A673 (cell line): ENCODE results near the gene MRC1. TPM values are rescaled to one million over a fixed set of nuclear protein-coding genes. Genes with fewer than 3 reads are reported as not detected.
A peak's percentile ranks its signal among the peaks of the same experiment; 100 is the strongest.

ENCODE experiments used
- BruUV-seq: library from RNA; stranded (reverse); fragments of 400-500 nt; replicated peaks from 2 replicates; lab custom pipeline; 2021; lab: Mats Ljungman, UMichigan
- CTCF ChIA-PET: fragments of 300-600 bp; sonication (Branson Sonifier 250); formaldehyde crosslinking; loops from one replicate; lab custom pipeline; 2022; ENCODE audit warnings: antibody characterized with exemption; lab: Charles Lee
- POLR2A ChIA-PET: fragments of 300-600 bp; sonication (Branson Sonifier 250); formaldehyde crosslinking; loops from one replicate; lab custom pipeline; 2022; ENCODE audit warnings: antibody characterized with exemption; ENCODE audit not compliant: low non-redundant PET; lab: Charles Lee
- DNase-seq: peaks from one replicate; pipeline ENCODE4 v3.0.0-alpha.2; 2015; ENCODE audit warnings: low spot score
- H3K27ac ChIP-seq: fragments of 200-600 bp; sonication (generic); 2 replicates; pipeline ENCODE4 v1.5.1; 2016; ENCODE audit warnings: mixed run types, low read depth, mild to moderate bottlenecking, mixed read lengths, antibody characterized with exemption, low read length; ENCODE audit not compliant: poor library complexity, severe bottlenecking
- H3K27me3 ChIP-seq: fragments of 200-600 bp; sonication (generic); replicated peaks from 2 replicates; pipeline ENCODE4 v1.6.1; 2017; ENCODE audit warnings: mixed run types, low read depth, mild to moderate bottlenecking, mixed read lengths, antibody characterized with exemption, low read length; ENCODE audit not compliant: insufficient read depth, poor library complexity
- H3K36me3 ChIP-seq: fragments of 200-600 bp; sonication (generic); 2 replicates; pipeline ENCODE4 v1.6.1; 2016; ENCODE audit warnings: mixed run types, mild to moderate bottlenecking, mixed read lengths, antibody characterized with exemption, low read length; ENCODE audit not compliant: insufficient read depth, poor library complexity, severe bottlenecking
- H3K4me1 ChIP-seq: fragments of 200-600 bp; sonication (generic); 2 replicates; pipeline ENCODE4 v1.6.1; 2017; ENCODE audit warnings: mixed run types, mild to moderate bottlenecking, mixed read lengths, antibody characterized with exemption, low read length; ENCODE audit not compliant: insufficient read depth, poor library complexity, severe bottlenecking
- H3K4me3 ChIP-seq: fragments of 200-600 bp; sonication (generic); 2 replicates; pipeline ENCODE4 v1.5.1; 2016; ENCODE audit warnings: low read depth, mixed run types, mild to moderate bottlenecking, mixed read lengths, low read length; ENCODE audit not compliant: poor library complexity, severe bottlenecking
- H3K9me3 ChIP-seq: fragments of 200-600 bp; sonication (generic); 2 replicates; pipeline ENCODE4 v1.6.1; 2016; ENCODE audit warnings: mixed run types, low read depth, mild to moderate bottlenecking, mixed read lengths, antibody characterized with exemption, low read length; ENCODE audit not compliant: poor library complexity, severe bottlenecking
- CTCF ChIP-seq: fragments of 300-800, 200-600 bp; sonication (generic); conservative IDR thresholded peaks from 2 replicates; pipeline ENCODE4 v1.5.1; 2017; ENCODE audit warnings: low read depth, mild to moderate bottlenecking, antibody characterized with exemption, low read length, moderate library complexity, mixed read lengths
- EZH2 ChIP-seq: fragments of 200-600 bp; sonication (generic); IDR thresholded peaks from 2 replicates; pipeline ENCODE4 v1.6.1; 2017; ENCODE audit warnings: borderline replicate concordance, low read depth, mild to moderate bottlenecking, mixed read lengths, antibody characterized with exemption, low read length; ENCODE audit not compliant: poor library complexity, severe bottlenecking
- intact Hi-C: fragments of 100-400 bp; cut with micrococcal nuclease; formaldehyde crosslinking; loops from one replicate; pipeline ENCODE4 v1.10.0; 2022; ENCODE audit not compliant: unreplicated experiment
- total RNA-seq: library from RNA; stranded (reverse); gene quantifications from 2 replicates; pipeline ENCODE4 v1.2.3, GENCODE V29; 2021

The MRC1 gene
- total RNA-seq, 1 experiment from 2014 or later: 0.15 TPM

- no peaks in the 10 kb centered on the region for H3K9me3 ChIP-seq
- BruUV-seq: no TSS peak
- POLR2A ChIA-PET: no interaction called here
- H3K27me3 ChIP-seq: no peaks in the 10 kb centered on the region
- no peak overlapping the region for H3K27ac ChIP-seq
- H3K36me3 ChIP-seq: no peaks in the 10 kb centered on the region
- intact Hi-C loops: loop anchor here (10.0 kb wide), 1 partner anchor 474 kb away; no protein-coding TSS in a partner anchor
- CTCF ChIA-PET: no interaction called here
- no peak for DNase-seq
- H3K4me1 ChIP-seq: peaks cover 15% of the 10 kb centered on the region
- TF ChIP-seq CTCF (no peak), EZH2 (no peak)
- H3K4me3 ChIP-seq: no peak overlapping the region
These were observed 31.9 kb downstream of the MRC1 start for GRCh38 chr10:17841050-17841449.

- Histone ChIP-seq H3K27me3 (no peaks in the 10 kb centered on the region), H3K4me1 (peaks cover 13% of the 10 kb centered on the region), H3K4me3 (no peak overlapping the region), H3K9me3 (no peaks in the 10 kb centered on the region), H3K27ac (no peak overlapping the region), H3K36me3 (no peaks in the 10 kb centered on the region)
- intact Hi-C loops: loop anchor here (10.0 kb wide), 1 partner anchor 472 kb away; no protein-coding TSS in a partner anchor
- no peak for TF ChIP-seq CTCF
- TF ChIP-seq EZH2: no peak
- BruUV-seq: no TSS peak
- DNase-seq: no peak
- CTCF ChIA-PET: no interaction called here
- POLR2A ChIA-PET: no interaction called here
These were observed 33.5 kb downstream of the MRC1 start for GRCh38 chr10:17842641-17843040.

- TF ChIP-seq EZH2: no peak
- TF ChIP-seq CTCF: peak; percentile 75
- POLR2A ChIA-PET: interaction anchor here (0.5 to 0.6 kb wide), 3 partner anchors 266 to 553 kb away, joined by 3 to 12 read pairs (median 4); no protein-coding TSS in a partner anchor
- no TSS peak for BruUV-seq
These were observed 38.6 kb downstream of the MRC1 start for GRCh38 chr10:17847585-17848296.

More at GRCh38 chr10:17847585-17848296, 38.6 kb downstream of the MRC1 start:
- no peak overlapping the region for H3K27ac ChIP-seq
- peaks cover 45% of the 10 kb centered on the region for H3K4me1 ChIP-seq
- H3K27me3 ChIP-seq: no peaks in the 10 kb centered on the region
- H3K9me3 ChIP-seq: no peaks in the 10 kb centered on the region
- H3K4me3 ChIP-seq: no peak overlapping the region
- peak; percentile 59 for DNase-seq
- CTCF ChIA-PET: interaction anchor here (0.6 to 2.6 kb wide), 4 partner anchors 10 to 849 kb away, joined by 3 to 11 read pairs (median 5); no protein-coding TSS in a partner anchor
- H3K36me3 ChIP-seq: no peaks in the 10 kb centered on the region
- intact Hi-C loops: loop anchor here (1.0 to 10.0 kb wide), 3 partner anchors 367 to 467 kb away; no protein-coding TSS in a partner anchor
